Stimulated activated CD8-positive, alpha-beta memory T cell treated with anti-CD3 and anti-CD28 coated beads, Interleukin-12 subunit alpha, Interleukin-12 subunit beta, amount 100 ng/mL, for 1 hour (primary cell): ENCODE results near the gene APOB.
"Not testable (repeated sequence)": the region's sequence is repeated elsewhere in the genome, so short reads cannot be mapped to it uniquely, and the experiment has no call there.

Source experiments
- DNase-seq: peaks from one replicate; pipeline ENCODE4 v3.0.0-alpha.2; 2020; ENCODE audit warnings: low read depth

Gene APOB

GRCh38 chr2:21032338-21033236 is 11.3 kb downstream of the APOB start:
- no peak for DNase-seq

GRCh38 chr2:21030983-21031968 is 12.6 kb downstream of the APOB start:
- DNase-seq = no peak

- no peak for DNase-seq
Observed at GRCh38 chr2:21029519-21029918, 14.4 kb downstream of the APOB start.

DNA sequence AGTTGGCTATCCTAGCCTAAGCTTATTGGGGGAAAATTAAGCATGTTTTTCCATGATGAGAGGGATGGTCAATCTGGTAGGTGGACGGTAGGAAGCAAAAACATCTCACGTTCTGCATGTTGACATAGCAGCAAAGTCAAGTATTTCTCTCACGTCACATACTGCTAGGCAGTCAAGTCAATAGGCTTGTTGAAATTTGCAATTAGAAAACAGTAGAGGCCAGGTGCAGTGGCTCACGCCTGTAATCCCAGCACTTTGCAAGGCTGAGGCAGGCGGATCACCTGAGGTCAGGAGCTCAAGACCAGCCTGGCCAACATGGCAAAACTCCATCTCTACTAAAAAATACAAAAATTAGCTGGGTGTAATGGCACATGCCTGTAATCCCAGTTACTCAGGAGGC is 14.9 kb downstream of the APOB start:
- not testable (repeated sequence) for DNase-seq

DNA sequence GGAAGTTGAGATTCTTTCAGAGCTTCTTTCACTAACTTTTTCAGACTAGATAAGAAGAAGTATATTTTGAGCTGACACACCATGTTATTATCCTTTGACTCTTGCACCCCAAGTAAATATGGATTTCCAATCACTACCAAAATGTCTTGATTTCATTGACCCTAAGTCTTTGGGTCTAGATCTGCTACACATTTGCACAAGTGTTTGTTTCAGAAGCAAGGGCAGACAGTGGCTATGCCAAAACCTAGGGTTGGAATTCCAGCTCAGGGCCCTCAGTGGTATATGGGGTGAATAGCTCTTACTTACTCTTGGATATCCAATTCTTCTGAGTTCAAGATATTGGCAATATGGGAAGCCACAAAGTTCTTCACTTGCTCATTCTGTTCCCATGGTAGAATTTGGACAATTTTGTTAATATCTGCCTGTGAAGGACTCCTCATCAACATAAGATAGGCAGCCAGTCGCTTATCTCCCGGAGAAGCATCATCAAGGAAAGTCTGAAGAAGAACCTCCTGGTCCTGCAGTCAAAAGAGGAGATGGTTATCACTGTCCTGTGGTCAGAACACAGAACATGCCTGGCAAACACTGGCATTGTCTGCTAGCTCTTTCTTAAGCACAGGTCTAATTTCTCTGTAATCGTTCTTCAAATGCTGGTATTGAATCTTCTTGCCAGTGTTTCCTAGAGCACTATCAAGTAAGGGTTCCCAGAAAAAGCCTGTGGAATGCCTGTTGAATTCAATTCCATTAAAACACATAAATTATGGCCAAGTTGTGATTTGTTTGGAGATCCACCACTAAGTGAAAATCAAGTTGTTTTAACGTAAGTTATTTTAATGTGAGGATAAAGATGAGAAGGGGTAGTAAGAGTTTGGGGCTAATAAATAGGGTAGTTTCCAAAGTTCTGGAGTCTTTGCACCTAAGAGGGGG is 15.6 kb downstream of the APOB start:
- no peak for DNase-seq

DNA sequence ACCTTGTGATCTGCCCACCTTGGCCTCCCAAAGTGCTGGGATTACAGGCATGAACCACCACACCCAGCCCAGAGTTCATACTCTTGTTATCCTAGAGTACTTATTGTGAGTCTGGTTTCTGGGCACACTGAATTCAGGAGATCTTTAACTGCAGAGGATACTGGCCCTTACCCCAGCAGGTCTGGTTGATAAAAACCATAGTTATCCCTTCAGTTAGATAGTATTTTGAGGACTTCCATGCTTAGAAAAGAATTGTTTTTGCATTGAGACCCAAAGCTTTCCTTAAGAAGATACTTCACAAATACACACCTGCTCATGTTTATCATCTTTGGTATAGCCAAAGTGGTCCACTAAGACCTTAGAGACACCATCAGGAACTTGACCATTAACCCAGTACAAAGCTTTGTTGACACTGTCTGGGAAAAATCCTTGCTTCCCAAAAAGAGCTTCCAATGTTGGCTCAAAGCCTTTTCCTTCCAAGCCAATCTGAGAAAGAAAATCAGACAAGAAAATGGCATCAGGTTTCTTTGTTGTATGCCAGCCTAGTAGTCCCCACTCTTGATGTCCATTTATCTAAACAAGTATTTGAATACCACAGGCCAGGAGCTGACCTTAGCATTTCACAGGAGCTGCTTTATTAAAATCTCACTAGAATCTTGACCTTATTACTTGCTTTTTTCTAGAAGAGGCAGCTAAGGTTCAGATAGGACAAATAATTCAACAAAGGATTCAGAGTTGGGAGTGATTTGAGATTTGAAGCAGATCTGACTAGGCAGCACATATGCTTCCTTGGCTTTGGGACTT is 17.2 kb downstream of the APOB start:
- no peak for DNase-seq

- no peak for DNase-seq
Observed at GRCh38 chr2:21025690-21026478, 18.0 kb downstream of the APOB start.

GRCh38 chr2:21024722-21025389 is 19.0 kb downstream of the APOB start:
- no peak for DNase-seq

- no peak for DNase-seq
Observed at GRCh38 chr2:21024198-21024597, 19.7 kb downstream of the APOB start.

DNA sequence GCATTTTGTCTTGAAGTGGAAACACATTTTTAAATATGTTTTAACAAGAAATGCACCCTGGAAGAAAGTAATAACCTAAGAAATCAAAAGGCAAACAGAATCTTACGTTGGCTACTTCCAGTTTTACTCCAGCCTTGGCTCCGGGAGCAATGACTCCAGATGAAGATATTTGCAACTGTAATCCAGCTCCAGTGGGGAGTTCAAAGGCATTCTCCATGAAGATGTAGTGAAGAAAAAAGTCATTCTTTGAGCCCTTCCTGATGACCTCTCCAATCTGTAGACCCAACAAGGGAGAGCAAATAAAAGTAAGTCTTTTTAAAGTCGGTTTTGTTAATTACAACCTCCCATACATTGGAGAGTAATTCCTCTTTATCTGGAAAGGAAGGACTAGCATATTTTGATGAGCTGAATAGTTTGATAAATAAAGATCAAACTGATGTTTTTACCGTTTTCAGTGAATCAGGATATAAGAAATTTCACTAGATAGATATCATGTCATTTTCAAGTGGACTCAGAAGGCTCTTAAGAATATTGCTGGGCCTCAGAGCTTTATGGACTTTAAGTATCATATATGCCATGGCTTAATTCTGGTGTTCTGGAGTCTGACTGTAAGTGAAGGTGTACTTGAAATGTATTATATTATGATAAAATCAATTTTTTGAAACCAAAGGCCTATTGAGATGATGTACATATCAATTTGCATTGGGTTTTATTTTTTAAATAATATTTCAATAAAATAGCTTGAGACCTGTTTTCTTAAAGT is 20.3 kb downstream of the APOB start:
- no peak for DNase-seq

- DNase-seq = no peak
Observed at GRCh38 chr2:21022792-21023367, 21.0 kb downstream of the APOB start.

DNA sequence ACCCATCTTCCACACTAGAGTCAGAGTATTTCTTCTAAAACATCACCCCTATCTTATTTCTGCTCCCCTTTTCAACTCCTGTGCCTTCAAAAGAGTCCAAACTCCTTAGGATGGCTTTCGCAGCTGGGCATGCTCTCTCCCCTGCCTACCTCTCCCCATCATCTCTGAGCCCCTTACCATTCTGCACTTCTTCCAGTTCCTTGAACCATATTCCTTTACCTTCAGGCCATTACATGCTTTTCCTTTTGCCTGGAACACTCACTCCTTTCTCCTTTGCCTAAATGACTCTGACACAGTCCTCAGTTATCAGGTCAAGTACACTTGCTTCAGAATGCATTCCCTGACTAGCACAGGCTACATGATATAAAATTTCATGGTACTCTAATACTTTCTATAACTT is 22.4 kb downstream of the APOB start:
- no peak for DNase-seq

DNA sequence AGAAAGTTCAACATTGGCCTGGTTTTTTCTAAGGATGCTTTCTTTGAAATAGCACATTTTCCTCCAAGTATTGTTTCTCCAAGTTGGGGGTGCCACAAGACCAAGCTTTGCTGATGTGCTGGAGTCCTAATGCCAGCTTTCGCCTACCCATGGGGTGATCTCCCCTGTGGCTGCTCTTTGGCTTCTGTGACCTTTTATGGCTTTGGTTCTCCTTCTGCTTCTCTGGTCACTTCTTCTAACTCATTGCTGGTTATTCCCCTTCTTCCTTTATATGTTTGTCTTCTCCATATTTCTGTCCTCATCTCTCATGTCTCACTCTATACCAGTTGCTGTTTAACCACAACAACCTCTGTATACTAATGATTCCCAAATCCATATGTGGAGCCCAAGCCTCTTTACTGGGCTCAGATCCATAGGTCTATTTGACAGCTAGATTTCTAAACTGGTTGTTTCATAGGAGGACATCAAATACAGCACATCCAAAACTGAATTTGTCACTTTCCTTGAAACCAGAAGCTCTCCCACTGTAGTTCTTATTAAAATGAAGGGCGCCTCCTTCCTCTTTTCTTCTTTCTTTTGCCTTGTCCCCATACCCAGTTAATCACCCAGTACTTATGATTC is 23.1 kb downstream of the APOB start:
- no peak for DNase-seq

- DNase-seq = no peak
Observed at GRCh38 chr2:21020031-21020667, 23.7 kb downstream of the APOB start.

- DNase-seq = no peak
Observed at GRCh38 chr2:21019678-21020021, 24.2 kb downstream of the APOB start.

GRCh38 chr2:21019000-21019677 is 24.7 kb downstream of the APOB start:
- no peak for DNase-seq

DNA sequence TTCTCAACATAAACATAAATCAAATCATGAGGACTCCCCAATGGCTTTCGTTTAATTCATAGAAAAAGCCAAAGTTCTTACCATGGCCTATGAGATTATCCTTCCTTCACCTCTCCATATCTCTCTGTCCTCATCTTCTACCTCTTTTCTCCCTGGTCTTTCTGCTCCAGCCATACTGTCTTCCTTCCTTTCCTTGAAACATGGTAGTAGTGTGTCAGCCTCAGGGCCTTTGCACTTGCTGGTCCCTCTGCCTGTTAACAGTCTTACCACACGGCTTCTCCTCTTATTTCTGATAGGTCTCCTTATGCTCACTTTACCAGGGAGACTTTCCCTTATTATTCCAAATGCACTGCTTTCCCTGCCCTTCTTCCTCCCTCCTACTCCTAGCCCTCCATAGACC is 25.6 kb downstream of the APOB start:
- no peak for DNase-seq
